Islet precursor cell (in vitro differentiated cells): Measurements from ENCODE around the gene ATP2C1.

Experiments
- DNase-seq: peaks from one replicate; pipeline ENCODE4 v3.0.0-alpha.2; 2018

ATP2C1 gene

GRCh38 chr3:131053043-131053859 is 159.4 kb downstream of the ATP2C1 start:
- DNase-seq: no peak
